CD14-positive monocyte (primary cell): ENCODE data around the gene MRPL27. TPM values are rescaled to one million over a fixed set of nuclear protein-coding genes. Genes with fewer than 3 reads are reported as not detected.

Experiments used
- DNase-seq, 3 donors: peaks; one replicate each; pipeline ENCODE4 v3.0.0-alpha.2; 2011 to 2022
- H2AFZ ChIP-seq: 2 replicates; pipeline ENCODE4 v1.6.0; 2012; ENCODE audit warnings: mild to moderate bottlenecking, low read depth, low read length, inconsistent platforms; ENCODE audit not compliant: insufficient read depth, poor library complexity, severe bottlenecking
- H3K27ac ChIP-seq, 2 donors: 1 replicate in 1 of 2; 2 replicates in 1 of 2; pipeline ENCODE4 v1.5.1; 2012 to 2013; ENCODE audit warnings: low read length in 2 of 2, control low read depth in 1 of 2, inconsistent platforms in 1 of 2, low read depth in 1 of 2, mild to moderate bottlenecking in 1 of 2
- H3K27me3 ChIP-seq, 2 donors: one replicate each; pipeline versions ENCODE4 v1.6.0 to v1.6.1; 2011 to 2013; ENCODE audit warnings: low read length in 2 of 2; ENCODE audit not compliant: control insufficient read depth in 2 of 2, insufficient read depth in 2 of 2
- H3K36me3 ChIP-seq, 2 donors: replicated peaks in 1 of 2; 1 replicate in 1 of 2; 2 replicates in 1 of 2; pipeline versions ENCODE4 v1.5.1 to v1.6.1; 2012 to 2013; ENCODE audit warnings: low read length in 2 of 2, control low read depth in 1 of 2, inconsistent platforms in 1 of 2, mild to moderate bottlenecking in 1 of 2; ENCODE audit not compliant: insufficient read depth in 2 of 2, control insufficient read depth in 1 of 2
- H3K4me1 ChIP-seq, 2 donors: 1 replicate in 1 of 2; 2 replicates in 1 of 2; pipeline versions ENCODE4 v1.5.1 to v1.6.1; 2012 to 2013; ENCODE audit warnings: low read length in 2 of 2, control low read depth in 1 of 2, inconsistent platforms in 1 of 2, mild to moderate bottlenecking in 1 of 2, moderate library complexity in 1 of 2; ENCODE audit not compliant: insufficient read depth in 2 of 2, control insufficient read depth in 1 of 2
- H3K4me2 ChIP-seq: replicated peaks from 2 replicates; pipeline ENCODE3; 2012; ENCODE audit warnings: low read length, moderate library complexity, mild to moderate bottlenecking; ENCODE audit not compliant: poor library complexity, severe bottlenecking; ENCODE audit errors: extremely low read depth
- H3K4me3 ChIP-seq, 3 experiments: fragments of 200-600 bp in 1 of 3; sonication (generic) in 1 of 3; replicated peaks in 1 of 3; 1 replicate in 2 of 3; 2 replicates in 1 of 3; pipeline ENCODE4 v1.5.1; 2011 to 2013; ENCODE audit warnings: low read length in 3 of 3, mild to moderate bottlenecking in 3 of 3, control low read depth in 2 of 3, low read depth in 2 of 3, inconsistent platforms in 1 of 3, moderate library complexity in 1 of 3
- H3K79me2 ChIP-seq: 2 replicates; pipeline ENCODE4 v1.6.0; 2012; ENCODE audit warnings: mild to moderate bottlenecking, control low read depth, inconsistent platforms, low read length, moderate library complexity; ENCODE audit not compliant: insufficient read depth
- H3K9ac ChIP-seq: 2 replicates; pipeline ENCODE4 v1.6.0; 2017; ENCODE audit warnings: low read length, mild to moderate bottlenecking; ENCODE audit not compliant: insufficient read depth, poor library complexity, severe bottlenecking
- H3K9me3 ChIP-seq, 2 donors: replicated peaks in 1 of 2; 1 replicate in 1 of 2; 2 replicates in 1 of 2; pipeline versions ENCODE4 v1.5.1 to v1.6.1; 2012 to 2013; ENCODE audit warnings: low read length in 2 of 2, control low read depth in 1 of 2; ENCODE audit not compliant: control insufficient read depth in 1 of 2, insufficient read depth in 1 of 2
- H4K20me1 ChIP-seq: 2 replicates; pipeline ENCODE4 v1.6.0; 2012; ENCODE audit warnings: mild to moderate bottlenecking, low read length, control low read depth, moderate library complexity; ENCODE audit not compliant: insufficient read depth
- H3K27ac Mint-ChIP-seq, 7 donors: one replicate each; pipeline ENCODE4 v1.8.0; 2020; ENCODE audit warnings: mild to moderate bottlenecking in 7 of 7, mixed read lengths in 7 of 7, moderate library complexity in 6 of 7, inconsistent platforms in 2 of 7
- H3K27me3 Mint-ChIP-seq, 3 donors: one replicate each; pipeline ENCODE4 v1.8.0; 2021 to 2022; ENCODE audit warnings: low read depth in 3 of 3, mild to moderate bottlenecking in 3 of 3, mixed read lengths in 3 of 3, moderate library complexity in 3 of 3, inconsistent platforms in 1 of 3
- H3K36me3 Mint-ChIP-seq, 2 donors: one replicate each; pipeline ENCODE4 v1.8.0; 2020; ENCODE audit warnings: mixed read lengths in 2 of 2, inconsistent platforms in 1 of 2, mild to moderate bottlenecking in 1 of 2
- H3K4me1 Mint-ChIP-seq: one replicate; pipeline ENCODE4 v1.8.0; 2020; ENCODE audit warnings: mild to moderate bottlenecking, mixed read lengths
- H3K4me3 Mint-ChIP-seq, 2 donors: one replicate each; pipeline ENCODE4 v1.8.0; 2020; ENCODE audit warnings: mild to moderate bottlenecking in 2 of 2, mixed read lengths in 2 of 2, moderate library complexity in 1 of 2
- H3K9me3 Mint-ChIP-seq, 7 donors: one replicate each; pipeline ENCODE4 v1.8.0; 2020 to 2022; ENCODE audit warnings: mixed read lengths in 7 of 7, mild to moderate bottlenecking in 6 of 7, moderate library complexity in 6 of 7, inconsistent platforms in 2 of 7
- CTCF ChIP-seq: fragments of 200-600 bp; IDR thresholded peaks from one replicate; pipeline ENCODE4 v1.8.0; 2022; ENCODE audit warnings: antibody characterized with exemption, mild to moderate bottlenecking
- WGBS: methylation state at CpG from one replicate; pipeline ENCODE4 v1.1.5; 2013; ENCODE audit warnings: missing lambda C conversion rate; ENCODE audit not compliant: insufficient coverage; 5-methylcytosine and 5-hydroxymethylcytosine counted together
- intact Hi-C, 2 donors: fragments of 100-400 bp; cut with micrococcal nuclease; formaldehyde crosslinking; loops; one replicate each; pipeline versions ENCODE4 v1.15.0 to v1.15.1; 2023
- polyA plus RNA-seq, 3 donors: library from polyadenylated mRNA; depleted of rRNA in 1 of 3; unstranded in 2 of 3; stranded (reverse) in 1 of 3; fragments of 300-500 nt in 2 of 3; fragments of >200 nt in 1 of 3; fragmentation: Illumina TruSeq in 2 of 3; gene quantifications; 1 replicate in 2 of 3; 2 replicates in 1 of 3; pipeline ENCODE4 v1.2.3, GENCODE V29; 2012 to 2021

Gene MRPL27
- polyA plus RNA-seq, 3 donors = 33.2 to 82.3 (median 75.3) TPM

- TF ChIP-seq CTCF = no peak
- intact Hi-C loops = no loop called here
- H3K27me3 ChIP-seq = no peaks in the 10 kb centered on the region
- Mint-ChIP-seq H3K4me3 (no peak overlapping the region), H3K4me1 (peaks cover 23% of the 10 kb centered on the region), H3K27me3 (peaks cover 2 to 7% (median 3%) of the 10 kb centered on the region in 3 donors), H3K27ac (no peak overlapping the region), H3K9me3 (no peaks in the 10 kb centered on the region), H3K36me3 (no peaks in the 10 kb centered on the region)
- no peak overlapping the region for H3K4me2 ChIP-seq
- H3K36me3 ChIP-seq = no peaks in the 10 kb centered on the region
- no peaks in the 10 kb centered on the region for H3K9me3 ChIP-seq
- no peak overlapping the region for H2AFZ ChIP-seq
- WGBS = 96% methylated on average over 10 of the region's 11 CpGs
- no peaks in the 10 kb centered on the region for H4K20me1 ChIP-seq
- no peak for DNase-seq
- H3K27ac ChIP-seq = no peak overlapping the region
- no peak overlapping the region for H3K4me3 ChIP-seq
- no peak overlapping the region for H3K9ac ChIP-seq
- H3K79me2 ChIP-seq = no peaks in the 10 kb centered on the region
- peaks cover 12 to 14% of the 10 kb centered on the region in 2 donors for H3K4me1 ChIP-seq
These were observed 42.7 kb downstream of the MRPL27 start for GRCh38 chr17:50330151-50330775.

- Mint-ChIP-seq H3K4me1 (peaks cover 23% of the 10 kb centered on the region), H3K4me3 (no peak overlapping the region), H3K36me3 (no peaks in the 10 kb centered on the region), H3K27ac (no peak overlapping the region), H3K9me3 (no peaks in the 10 kb centered on the region), H3K27me3 (peaks cover 2 to 7% (median 3%) of the 10 kb centered on the region in 3 donors)
- H3K36me3 ChIP-seq = no peaks in the 10 kb centered on the region
- H3K9me3 ChIP-seq = no peaks in the 10 kb centered on the region
- H3K79me2 ChIP-seq = no peaks in the 10 kb centered on the region
- H2AFZ ChIP-seq = no peak overlapping the region
- DNase-seq = no peak
- no peak overlapping the region for H3K9ac ChIP-seq
- peaks cover 12 to 14% of the 10 kb centered on the region in 2 donors for H3K4me1 ChIP-seq
- no peaks in the 10 kb centered on the region for H3K27me3 ChIP-seq
- TF ChIP-seq CTCF = no peak
- H3K27ac ChIP-seq = no peak overlapping the region
- H3K4me3 ChIP-seq = no peak overlapping the region
- no peaks in the 10 kb centered on the region for H4K20me1 ChIP-seq
- no peak overlapping the region for H3K4me2 ChIP-seq
- 93% methylated on average over 2 of the region's 3 CpGs for WGBS
- intact Hi-C loops = no loop called here
These were observed 43.3 kb downstream of the MRPL27 start for GRCh38 chr17:50329716-50330115.
